Glomerular endothelial cell (primary cell): ENCODE data around the gene TMEM143. TPM values are rescaled to one million over a fixed set of nuclear protein-coding genes. Genes with fewer than 3 reads are reported as not detected.

Experiments used
- DNase-seq: peaks from one replicate; pipeline ENCODE4 v3.0.0-alpha.2; 2011; ENCODE audit warnings: low read depth, low spot score; ENCODE audit errors: extremely low read depth
- total RNA-seq: library from RNA; depleted of rRNA; stranded (reverse); fragments of >200 nt; gene quantifications from 2 replicates; pipeline ENCODE4 v1.2.3, GENCODE V29; 2015

TMEM143 gene
- total RNA-seq, 1 donor from 2014 or later = 5.1 TPM

DNA sequence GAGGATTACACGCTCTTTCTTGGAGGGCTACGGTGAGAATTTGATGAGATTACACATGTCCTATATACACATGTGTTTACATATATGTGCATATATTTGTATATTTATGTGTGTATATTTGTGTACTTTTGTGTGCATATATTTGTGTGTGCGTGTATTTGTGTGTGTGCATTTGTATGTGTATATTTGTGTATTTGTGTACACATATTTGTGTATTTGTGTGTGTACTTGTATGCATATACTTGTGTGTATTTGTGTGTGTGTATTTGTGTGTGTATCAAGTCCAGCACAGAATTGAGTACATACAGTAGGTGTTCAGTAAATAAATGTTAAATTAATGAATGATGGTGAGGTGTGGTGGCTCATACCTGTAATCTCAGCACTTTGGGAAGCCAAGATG lies 1.8 kb downstream of the TMEM143 start:
- DNase-seq = no peak

DNA sequence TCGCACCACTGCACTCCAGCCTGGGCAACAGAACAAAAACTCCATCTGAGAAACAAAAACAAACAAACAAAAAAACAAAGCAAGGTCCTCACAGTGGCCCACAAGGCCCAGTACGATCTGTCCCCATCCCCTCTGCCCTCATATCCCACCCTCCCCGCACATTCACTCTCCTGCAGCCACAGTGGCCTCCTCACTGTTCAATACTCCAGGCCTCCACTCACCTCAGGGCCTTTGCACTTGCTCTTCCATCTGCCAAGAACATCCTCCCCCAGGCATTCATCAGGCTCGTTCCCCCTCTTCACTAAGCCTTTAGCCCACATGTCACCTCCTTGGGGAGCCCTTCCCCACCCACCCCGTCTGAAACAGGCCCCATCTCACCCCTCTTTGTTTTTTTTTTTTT lies 4.6 kb downstream of the TMEM143 start:
- DNase-seq = no peak

DNA sequence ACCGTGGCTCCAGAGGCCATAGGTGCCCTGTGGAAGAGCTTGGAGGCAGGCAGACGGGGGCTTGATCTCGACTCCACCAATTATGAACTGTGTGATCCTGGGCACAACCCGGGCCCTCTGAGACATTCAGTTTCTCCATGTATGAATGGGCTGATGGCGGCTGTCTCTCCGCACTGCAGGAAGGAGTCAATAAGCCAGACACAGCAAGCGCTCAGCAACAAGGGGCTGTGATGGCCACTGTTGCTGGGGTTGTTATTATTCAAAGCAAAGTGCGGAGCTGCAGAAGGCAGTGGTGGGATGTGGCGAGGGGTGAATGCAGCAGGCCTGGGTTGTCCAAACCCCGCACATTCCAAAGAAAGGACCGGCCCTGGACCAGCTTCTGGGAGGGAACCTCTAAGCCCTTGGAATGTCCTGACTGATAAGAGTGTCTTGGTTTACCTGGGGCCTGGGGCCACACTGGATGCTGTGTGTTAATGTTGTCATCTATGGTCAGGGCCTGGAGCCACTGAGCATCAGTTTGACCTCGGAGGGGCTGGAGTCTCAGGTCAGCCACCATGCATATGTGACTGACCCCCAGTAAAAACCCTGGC lies 8.3 kb downstream of the TMEM143 start:
- no peak for DNase-seq

DNA sequence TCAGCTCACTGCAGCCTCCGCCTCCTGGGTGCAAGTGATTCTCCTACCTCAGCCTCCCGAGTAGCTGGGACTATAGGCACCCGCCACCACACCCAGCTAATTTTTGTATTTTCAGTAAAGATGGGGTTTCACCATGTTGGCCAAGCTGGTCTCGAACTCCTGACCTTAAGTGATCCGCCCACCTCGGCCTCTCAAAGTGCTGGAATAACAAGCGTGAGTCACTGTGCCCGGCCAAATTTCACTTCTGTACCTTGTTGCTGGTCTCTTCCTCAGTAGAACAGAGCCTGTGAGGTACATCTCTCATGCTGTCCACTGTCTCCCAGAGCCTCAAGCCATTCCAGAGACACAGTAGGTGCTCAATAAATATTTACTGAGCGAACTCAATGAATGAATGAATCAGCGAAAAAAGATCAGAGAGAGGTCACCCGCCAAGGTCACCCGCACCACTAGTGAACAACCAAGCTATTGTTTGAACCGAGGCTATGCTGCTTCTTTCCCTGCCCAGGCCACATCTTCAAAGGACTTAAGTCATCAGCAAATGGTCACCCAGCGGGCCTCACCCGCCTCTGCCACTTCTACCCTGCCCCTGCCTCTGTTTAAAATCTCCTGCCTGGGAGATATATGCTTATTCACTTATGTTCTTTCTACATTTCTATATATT lies 9.3 kb downstream of the TMEM143 start:
- DNase-seq = no peak

DNA sequence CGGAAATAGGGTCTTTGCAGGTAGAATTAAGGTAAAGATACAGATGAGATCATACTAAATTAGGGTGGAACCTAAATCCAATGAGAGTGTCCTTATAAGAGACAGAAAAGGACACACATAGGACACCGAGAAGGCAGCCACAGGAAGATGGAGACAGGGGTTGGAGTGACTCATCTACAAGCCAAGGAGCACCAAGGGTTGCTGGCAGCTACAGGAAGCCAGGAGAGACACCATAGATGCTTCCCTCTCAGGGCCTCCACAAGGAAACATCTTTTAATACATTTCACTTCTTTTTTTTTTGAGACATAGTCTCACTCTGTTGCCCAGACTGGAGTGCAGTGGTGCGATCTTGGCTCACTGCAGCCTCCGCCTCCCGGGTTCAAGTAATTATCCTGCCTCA lies 10.1 kb downstream of the TMEM143 start:
- no peak for DNase-seq

GRCh38 chr19:48351341-48351752 lies 12.4 kb downstream of the TMEM143 start:
- DNase-seq = no peak

DNA sequence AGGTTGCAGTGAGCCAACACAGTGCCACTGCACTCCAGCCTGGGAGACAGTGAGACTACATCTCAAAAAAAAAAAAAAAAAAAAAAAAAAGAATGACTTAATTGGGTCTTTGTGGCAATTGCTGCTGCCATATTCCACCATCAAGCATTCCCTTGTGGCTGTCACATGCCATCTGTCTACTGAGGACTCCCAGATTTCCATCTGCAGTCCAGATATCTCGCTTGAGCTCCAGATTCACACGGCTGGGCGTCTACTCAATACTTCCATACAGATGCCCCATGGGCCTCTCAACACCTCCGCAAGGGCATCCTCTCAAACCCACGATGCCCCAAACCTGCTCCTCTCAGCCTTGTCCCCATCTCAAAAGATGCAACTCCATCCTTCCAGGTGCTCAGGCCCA lies 12.9 kb downstream of the TMEM143 start:
- no peak for DNase-seq

GRCh38 chr19:48348737-48349136 lies 15.0 kb downstream of the TMEM143 start:
- DNase-seq = no peak

GRCh38 chr19:48348045-48348444 lies 15.7 kb downstream of the TMEM143 start:
- no peak for DNase-seq

DNA sequence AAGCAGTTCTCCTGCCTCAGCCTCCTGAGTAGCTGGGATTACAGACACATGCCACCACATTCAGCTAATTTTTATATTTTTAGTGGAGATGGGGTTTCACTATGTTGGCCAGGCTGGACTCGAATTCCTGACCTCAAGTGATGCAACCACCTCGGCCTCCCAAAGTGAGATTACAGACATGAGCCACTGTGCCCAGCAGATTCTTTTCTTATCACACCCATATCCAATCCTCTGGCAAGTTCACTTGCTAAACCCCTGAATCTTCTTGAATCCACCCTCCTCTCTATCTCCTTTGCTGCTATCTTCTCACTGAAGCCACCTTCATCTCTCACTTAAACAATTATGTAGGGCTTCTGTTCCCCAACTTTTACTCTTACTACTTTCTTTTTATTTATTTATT lies 17.5 kb downstream of the TMEM143 start:
- no peak for DNase-seq

DNA sequence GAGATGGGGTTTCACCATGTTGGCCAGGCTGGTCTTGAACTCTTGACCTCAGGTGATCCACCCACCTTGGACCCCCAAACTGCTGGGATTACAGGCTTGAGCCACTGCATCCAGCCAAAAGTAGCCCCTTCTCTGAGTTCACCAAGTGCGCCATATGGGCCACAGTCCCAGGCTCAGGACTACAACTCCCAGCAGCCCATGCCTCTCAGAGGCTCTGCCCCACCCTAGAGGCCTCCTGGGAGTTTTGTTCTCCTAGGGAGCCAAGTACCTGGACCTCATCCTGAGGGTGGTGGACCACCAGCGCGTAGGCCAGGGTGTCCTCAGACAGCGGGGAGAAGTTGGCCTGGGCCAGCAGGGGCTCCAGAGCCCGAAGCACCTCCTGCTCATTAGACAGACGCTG lies 18.8 kb downstream of the TMEM143 start:
- DNase-seq = no peak

DNA sequence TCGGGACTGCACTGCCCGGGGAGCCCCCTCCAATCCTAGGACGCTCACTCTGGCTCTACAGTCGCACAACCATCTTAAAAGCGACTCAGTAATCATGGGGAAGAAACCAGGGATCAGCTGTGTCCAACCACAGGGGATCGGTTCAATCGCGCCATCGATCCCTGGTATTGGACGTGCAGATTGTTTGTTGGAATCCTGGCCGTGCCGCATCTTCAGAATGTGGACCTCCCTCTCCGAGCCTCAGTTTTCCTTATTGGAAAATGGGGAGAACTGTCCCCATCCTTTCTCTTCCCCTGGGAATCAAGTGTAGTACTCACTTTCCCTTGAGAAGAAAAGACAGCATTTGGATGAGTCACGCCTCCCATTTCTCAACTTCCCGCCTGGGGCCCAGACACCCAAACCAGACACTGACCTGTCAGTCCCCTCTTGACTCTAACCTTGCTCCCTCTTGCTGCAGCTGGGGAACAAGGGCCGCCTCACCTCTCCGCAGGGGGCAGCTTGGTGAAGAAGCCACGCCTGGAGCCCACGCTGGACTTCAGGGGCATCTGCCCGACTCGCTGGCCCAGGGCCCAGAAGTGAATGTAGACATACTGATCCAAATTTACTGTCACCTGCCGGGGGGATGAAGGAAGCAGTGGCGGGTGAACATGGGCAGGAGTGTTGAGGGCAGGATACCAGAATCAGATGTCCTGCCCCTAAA lies 20.7 kb downstream of the TMEM143 start:
- DNase-seq = no peak

GRCh38 chr19:48342414-48342738 lies 21.4 kb downstream of the TMEM143 start:
- DNase-seq = no peak

GRCh38 chr19:48341515-48342413 lies 22.0 kb downstream of the TMEM143 start:
- DNase-seq = no peak

GRCh38 chr19:48340995-48341394 lies 22.7 kb downstream of the TMEM143 start:
- no peak for DNase-seq

DNA sequence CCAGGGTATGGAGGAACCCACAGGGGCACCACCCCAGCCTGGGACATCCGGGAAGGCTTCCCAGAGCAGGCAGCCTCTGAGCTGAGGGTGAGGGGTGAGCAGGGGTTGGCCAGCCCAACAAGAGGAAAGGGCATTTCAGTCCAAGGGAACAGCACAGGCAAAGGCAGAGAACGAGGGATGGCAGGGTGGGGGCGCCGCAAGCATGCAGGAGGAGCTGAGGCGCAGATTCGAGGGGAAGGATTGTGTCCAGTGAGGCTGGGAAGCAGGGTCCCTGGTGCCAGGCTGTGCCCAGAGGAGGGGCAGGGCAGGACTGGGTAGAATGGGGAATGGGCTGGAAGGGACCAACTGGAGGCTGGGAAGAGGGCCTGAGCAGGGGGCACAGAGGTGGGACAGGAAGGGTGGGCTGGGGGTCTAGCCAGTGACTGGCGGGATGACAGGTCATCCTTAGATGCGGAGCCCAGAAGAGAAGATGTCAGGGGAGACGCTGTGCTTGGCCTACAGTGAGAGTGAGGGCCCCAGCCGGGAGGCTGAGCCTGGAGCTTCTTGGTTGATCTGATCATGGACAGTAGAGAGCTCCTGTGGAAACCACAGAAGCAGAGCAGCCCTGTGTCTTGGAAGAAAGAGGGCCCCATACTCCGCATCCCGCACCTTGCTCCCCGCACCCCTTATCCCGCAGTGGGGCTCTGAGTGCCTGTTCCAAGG lies 24.8 kb downstream of the TMEM143 start:
- DNase-seq = no peak

GRCh38 chr19:48338253-48338755 lies 25.4 kb downstream of the TMEM143 start:
- no peak for DNase-seq

GRCh38 chr19:48333467-48334384 lies 30.0 kb downstream of the TMEM143 start:
- no peak for DNase-seq

DNA sequence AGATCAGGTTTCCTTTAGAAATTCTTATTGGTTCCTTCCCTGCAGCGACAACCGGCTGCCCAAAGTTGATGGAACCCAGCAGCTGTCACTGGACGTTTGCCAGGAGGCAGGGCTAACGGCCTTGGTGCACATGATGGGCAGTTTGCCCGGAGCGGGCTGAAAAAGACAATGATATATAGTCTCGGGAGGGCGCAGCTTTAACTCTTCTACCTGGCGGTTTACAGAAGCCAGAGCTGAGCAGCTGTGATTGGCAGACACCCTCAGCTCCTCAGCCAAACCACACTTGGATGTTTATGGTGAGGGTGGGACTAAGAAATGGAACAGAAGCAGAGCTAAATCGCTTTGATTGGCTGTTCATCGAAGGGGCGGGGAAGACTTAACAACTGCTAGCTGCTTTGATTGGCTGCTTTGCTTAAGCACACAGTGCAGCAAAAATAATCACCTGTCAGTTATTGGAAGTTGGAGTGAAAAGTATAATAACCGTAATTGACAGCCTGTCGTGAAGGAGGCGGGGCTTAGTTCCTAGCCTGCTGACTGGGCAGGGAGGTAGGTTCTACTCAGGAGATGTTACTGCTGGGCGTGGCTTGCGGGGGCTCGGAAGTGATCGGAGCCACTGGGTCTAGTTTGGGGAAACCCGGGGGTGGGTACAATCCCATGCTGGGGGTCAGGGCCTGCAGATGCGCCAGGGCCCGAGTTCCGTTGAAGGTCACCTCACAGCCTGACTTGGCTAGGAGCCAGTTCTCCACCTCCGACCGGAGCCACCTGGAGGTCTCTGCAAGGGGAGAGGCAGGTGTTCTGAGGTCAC lies 30.9 kb downstream of the TMEM143 start:
- peak; percentile 99 for DNase-seq
